HG03025 (cell line): ENCODE data around the gene CEACAM8.
"Not testable (repeated sequence)": the region's sequence is repeated elsewhere in the genome, so short reads cannot be mapped to it uniquely, and the experiment has no call there.

Experiments
- ATAC-seq: cut with Tn5 transposase; IDR thresholded peaks from one replicate; pipeline ENCODE4 v1.9.1; 2021; ENCODE audit warnings: mild to moderate bottlenecking, moderate library complexity; ENCODE audit not compliant: unreplicated experiment, low FRiP score

CEACAM8 gene

DNA sequence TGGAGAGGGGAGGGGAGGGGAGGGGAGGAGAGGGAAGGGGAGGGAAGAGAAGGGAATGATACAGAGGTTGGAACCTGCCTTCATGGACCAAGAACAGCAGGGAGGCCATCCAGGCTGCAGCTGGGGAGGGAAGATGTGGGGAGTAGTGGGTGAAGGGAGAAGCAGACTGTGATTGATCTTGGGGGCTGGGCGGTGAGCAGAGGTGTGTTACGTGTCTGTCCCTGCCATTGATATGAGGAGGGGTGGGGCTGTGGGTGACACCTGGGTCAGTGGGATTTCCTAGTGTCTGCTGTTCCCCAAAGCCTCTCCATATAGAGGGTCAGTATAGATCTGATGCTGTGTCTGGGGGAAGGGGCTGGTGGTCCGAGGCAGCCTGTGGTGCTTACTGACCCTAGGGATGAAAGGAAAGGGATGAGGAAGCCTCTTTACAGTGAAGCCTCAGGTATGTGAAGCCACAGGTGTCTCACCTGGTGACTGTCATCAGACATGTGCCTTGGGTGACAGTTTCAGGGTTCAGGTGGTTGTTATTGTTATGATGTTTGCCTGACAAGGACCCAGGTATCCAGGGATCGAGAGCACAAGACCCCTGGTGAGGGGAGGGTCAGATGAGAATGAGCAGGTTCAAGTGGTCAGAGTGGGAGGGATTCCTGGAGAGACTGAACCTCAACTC, 47.8 kb downstream of the CEACAM8 start:
- no peak for ATAC-seq

DNA sequence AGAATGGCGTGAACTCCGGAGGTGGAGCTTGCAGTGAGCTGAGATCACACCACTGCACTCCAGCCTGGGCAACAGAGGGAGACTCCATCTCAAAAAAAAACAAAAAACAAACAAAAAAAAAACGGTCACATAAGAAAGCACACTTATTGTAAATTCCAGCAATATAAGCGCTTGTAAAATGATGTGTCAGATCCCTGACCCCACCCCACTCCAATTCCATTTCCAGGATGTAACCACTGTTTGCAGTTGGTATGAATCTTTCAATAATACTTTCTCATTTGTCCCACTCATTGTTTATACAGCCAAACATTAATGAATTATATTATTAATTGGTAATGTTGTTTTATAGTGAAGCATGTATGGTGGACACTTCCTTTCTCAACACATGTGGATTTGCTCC, 50.6 kb downstream of the CEACAM8 start:
- no peak for ATAC-seq

DNA sequence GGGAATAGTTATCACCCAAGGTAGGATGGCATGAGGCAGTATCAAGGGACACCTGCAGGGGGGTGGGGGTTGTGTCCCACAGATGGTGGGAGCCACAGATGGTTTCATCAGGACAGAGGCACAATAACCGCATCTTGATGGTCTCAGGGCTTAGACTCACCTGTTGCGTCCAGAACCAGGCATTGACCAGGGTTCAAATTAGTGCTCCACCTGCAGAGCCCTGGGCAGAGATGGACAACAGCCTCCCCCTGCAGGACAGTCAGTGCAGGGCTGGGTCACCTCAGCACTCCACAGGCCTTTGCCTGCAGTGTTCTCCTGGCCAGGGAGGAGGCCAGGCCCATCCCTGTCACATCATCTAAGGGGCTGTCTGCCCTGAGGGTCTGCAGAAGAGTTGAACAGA, 51.9 kb downstream of the CEACAM8 start:
- no peak for ATAC-seq

DNA sequence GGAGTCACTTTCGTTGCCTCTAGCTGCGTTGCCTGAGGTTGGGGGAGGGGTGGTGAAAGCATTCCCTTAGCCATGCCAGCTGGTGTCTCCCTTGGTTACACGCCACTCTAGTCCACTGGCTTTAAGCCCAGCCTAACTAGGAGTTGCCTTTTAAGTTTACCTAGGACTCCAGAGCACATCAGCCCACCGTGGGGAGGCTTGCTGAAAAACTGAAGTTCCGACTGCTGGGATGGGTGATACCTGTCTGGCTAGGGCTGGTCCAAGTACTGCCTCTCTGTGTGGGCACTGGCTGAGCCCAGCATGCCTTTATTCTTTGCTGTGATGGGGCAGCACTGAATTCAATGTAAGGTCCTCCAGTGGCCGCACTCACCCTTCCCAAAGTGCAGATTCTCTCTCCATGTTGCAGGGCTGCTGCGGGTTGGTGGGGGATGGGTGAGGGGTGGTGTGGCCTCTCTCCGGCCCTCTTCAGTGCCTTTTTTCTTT, 54.6 kb downstream of the CEACAM8 start:
- ATAC-seq, result no peak

GRCh38 chr19:42538841-42539709, 55.6 kb downstream of the CEACAM8 start:
- ATAC-seq, result no peak

DNA sequence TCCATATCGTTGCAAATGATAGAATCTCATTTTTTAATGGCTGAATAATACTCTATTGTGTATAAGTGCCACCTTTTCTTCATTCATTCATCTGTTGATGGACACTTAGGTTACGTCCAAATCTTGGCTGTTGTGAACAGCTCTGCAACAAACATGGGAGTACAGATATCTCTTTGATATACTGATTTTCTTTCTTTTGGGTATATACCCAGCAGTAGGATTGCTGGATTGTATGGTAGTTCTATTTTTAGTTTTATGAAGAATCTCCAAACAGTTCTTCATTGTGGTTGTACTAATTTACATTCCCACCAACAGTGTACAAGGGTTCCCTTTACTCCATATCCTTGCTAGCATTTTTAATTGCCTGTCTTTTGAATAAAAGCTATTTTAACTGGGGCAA, 59.4 kb downstream of the CEACAM8 start:
- not testable (repeated sequence) for ATAC-seq

GRCh38 chr19:42534391-42534790, 60.3 kb downstream of the CEACAM8 start:
- no peak for ATAC-seq

DNA sequence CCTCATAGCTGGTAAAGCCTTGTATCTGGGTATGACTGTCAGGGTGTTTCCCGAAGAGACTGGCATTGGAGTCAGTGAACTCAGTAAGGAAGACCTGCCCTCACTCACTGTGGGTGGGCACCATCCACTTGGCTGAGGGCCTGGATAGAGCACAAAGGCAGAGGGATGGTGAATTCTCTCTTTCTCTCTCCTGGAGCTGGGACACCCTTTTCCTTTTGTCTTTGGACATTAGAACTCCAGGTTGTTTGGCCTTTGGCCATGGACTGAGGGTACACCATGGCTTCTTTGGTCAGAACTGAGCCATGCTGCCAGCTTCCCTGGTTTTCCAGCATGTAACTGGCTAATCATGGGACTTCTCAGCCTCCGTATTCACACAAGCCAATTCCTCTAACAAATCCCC, 61.8 kb downstream of the CEACAM8 start:
- ATAC-seq, result no peak

DNA sequence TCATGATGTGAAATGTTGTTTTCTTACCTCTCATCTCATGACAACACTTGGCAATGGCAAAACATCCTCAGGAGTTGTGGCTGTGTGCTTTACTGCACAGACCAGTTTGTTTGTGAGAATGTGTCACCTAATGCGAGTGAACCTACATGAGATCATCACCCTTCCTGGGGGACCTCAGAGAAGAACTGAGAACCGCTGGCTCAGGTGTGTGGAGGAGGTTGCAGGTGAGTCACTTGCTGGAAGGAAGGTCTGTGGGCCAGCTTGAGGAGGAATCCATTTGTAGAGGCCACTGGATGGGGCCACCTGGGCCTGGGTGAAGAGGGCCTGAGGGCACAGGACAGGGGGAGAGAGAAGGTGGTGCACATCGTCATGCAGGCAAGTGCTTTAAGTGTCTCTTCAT, 63.4 kb downstream of the CEACAM8 start:
- ATAC-seq, result no peak
